A204.1 (cell line): ENCODE results near the gene LEMD3.

ENCODE experiments used
- FAIRE-seq: peaks from 2 replicates; lab custom pipeline; 2012; peaks lifted over from hg19 to GRCh38; lab: Jason Lieb, UNC

The LEMD3 gene

GRCh38 chr12:65169320-65170208 is at the start of gene LEMD3:
Gene LEMD3 (plus strand): TSS chr12:65169583. CDS start chr12:65169597, 14 bp downstream.
- no peak for FAIRE-seq

DNA sequence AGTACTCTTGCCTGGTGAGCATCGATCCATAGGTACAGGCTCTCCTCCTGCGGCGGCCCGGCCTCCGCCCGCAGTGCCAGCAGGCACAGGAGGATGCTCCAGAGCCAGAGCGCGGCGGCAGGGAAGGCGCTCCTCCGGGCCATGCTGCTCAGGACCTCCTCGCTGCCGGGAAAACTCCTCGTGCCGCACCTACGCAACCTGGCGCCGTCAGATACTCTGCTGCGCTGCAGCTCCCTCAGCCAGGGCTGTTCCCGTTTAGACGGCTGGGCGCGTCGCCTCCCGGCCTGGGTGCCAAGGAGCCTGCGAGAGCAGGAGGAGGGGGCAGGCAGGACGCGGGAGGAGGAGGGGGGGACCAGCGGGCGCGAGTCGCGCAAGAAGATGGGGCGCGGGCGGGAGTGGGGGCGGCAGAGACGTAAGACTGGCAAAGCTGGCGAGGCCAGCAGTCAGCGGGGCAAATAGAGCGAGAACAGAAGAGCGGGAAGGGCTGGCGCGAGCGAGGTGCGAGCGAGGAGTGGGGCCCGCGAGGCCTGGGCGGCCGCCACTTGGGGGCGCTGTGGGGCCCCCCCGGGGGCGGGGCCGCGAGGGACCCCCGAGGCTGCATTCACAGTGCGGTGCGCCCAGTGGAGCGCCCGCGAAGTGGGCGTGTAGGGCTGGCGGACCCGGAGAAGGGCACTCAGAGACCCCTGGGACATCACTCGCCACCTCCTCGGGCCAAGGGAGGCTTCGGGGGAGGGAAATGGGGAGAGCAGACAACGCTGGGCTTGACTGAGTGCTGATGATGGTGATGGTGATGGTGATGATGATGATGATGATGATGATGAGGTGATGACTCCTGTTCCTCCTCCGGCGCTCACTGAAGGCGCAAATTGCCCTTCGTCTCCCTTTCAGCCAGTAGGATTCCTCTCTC is 48.1 kb upstream of the LEMD3 start, which contains the start of gene WIF1:
TSS of gene WIF1 (minus strand) at position 257 of the 907 bp plus-strand sequence. CDS start at position 143, 114 bp downstream.
- no peak for FAIRE-seq

- no peak for FAIRE-seq
Observed at GRCh38 chr12:65121956-65122469, 47.4 kb upstream of the LEMD3 start.

DNA sequence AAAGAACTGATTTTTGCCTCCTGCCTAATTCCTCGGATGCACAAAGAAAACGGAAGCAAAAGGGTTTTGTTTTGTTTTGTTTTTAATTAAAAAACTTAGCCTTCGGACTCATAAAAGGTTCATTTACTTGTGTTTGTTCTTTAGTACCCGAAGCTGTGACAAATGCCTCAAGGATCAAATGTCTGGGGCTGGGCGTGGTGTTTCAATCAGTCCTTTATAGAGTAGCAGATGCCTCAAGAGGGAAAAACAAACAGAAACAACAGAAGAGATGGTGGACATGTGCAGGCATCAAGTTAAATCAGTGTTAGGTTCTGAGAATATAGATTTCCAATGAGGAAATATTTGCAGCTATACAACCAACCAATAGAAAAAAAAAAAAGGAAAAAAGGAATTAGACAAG is 46.7 kb upstream of the LEMD3 start:
- no peak for FAIRE-seq

GRCh38 chr12:65123435-65124063 is 45.8 kb upstream of the LEMD3 start:
- peak; percentile 93 for FAIRE-seq

DNA sequence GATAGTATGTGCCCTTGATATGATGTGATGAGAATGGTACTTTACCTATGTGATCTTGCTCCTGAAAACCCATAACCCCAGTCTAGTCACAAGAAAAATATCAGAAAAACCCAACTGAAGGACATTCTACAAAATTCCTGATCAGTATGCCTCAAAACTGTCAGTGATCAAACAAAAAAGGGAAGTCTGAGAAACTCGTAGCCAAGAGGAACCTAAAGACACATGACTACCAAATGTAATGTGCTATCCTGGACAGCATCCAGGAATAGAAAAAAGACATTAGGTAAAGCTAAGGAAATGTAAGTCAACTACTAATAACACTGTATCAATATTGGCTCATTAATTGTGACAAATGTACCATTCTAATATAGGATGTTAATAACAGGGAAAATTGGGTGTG is 44.1 kb upstream of the LEMD3 start:
- FAIRE-seq: no peak

DNA sequence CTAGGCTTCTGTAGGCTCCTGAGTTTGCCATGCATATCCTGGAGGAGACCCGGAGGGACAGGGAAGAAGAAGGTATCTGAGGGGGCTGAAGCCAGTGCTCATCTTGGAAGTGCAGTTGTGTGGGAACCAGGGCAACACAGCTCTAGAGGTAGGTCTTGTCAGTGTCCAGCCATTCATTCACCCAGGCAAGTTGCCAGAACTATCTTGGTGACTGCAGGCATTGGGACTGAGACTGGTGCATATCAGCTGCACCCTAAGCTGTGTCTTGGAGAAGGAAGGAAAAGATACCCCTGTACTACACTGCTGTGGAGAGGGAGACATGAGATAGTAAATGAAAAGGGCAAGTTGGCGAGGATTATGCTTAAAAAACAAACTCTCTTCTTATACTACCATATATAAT is 43.4 kb upstream of the LEMD3 start:
- FAIRE-seq: no peak

GRCh38 chr12:65126482-65126881 is 42.9 kb upstream of the LEMD3 start:
- no peak for FAIRE-seq

DNA sequence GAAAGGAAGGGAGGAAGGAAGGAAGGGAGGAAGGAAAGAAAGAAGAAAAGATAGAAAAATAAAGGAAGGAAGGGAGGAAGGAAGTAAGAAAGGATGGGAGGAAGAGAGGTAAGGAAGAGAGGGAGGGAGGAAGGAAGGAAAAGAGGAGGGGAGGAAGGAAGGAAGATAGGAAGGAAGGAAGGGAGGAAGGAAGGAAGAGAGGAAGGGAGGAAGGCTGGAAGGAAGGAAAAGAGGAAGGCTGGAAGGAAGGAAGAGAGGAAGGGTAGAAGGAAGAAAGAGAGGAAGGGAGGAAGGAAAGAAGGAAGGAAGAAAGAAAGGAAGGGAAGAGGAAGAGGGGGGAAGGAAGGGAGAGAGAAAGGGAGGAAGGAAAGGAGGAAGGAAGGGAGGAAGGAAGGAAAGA is 35.5 kb upstream of the LEMD3 start:
- FAIRE-seq: no peak

GRCh38 chr12:65139389-65139788 is 30.0 kb upstream of the LEMD3 start:
- FAIRE-seq: no peak

GRCh38 chr12:65140738-65141137 is 28.6 kb upstream of the LEMD3 start:
- FAIRE-seq: no peak

GRCh38 chr12:65147312-65147905 is 22.0 kb upstream of the LEMD3 start:
- FAIRE-seq: no peak

GRCh38 chr12:65152012-65152411 is 17.4 kb upstream of the LEMD3 start:
- FAIRE-seq: no peak

- FAIRE-seq: no peak
Observed at GRCh38 chr12:65152596-65152995, 16.8 kb upstream of the LEMD3 start.

DNA sequence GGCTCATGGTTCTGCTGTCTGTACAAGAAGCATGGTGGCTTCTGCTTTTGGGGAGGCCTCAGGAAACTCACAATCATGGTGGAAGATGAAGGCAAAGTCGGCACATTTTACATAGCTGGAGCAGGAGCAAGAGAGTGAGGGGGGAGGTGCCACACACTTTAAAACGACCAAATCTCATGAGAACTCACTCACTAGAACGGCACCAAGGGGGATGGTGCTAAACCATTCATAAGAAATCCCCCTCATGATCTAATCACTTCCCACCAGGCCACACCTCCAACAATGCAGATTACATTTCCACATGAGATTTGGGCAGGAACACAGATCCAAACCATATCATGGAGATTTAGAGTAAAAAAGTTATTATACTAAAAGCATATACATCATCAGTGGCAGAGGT is 13.6 kb upstream of the LEMD3 start:
- no peak for FAIRE-seq

GRCh38 chr12:65156366-65156841 is 13.0 kb upstream of the LEMD3 start:
- no peak for FAIRE-seq

DNA sequence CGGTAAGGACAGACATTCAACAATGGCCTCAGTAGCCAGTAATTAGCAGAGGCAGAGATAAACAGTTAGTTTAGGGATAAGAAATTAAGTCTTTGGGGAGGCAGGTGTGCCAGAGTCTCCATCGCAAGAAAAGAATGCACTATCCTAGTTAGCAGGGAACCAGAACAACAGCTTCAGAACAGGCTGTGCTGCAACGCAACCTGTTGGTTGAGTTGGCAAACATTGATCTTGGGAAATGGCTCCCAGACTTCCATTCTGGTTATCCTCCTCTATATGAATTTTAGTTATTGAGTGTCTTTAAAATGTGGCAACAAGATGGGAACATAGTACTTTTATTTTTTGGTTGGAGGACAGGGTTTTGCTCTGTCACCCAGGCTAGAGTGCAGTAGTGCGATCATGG is 12.3 kb upstream of the LEMD3 start:
- no peak for FAIRE-seq

DNA sequence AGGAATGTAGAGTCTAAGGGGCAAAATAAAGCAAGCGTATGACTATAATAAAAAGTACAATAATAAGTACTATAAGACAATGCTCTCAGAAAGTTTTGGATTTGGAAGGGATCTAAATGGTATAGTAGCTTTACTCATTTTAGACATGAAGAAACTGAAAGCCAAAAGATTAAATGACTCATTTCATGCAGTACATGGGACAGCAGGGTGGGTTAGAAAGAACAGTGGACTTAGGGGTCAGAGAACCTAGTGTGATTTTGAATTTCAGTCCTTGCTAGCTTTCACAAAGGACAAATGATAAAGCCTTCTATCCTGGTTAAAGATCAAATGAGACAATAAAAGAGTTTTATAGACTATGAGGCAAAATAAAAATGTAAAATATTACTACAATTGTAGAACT is 6.8 kb upstream of the LEMD3 start:
- FAIRE-seq: no peak

DNA sequence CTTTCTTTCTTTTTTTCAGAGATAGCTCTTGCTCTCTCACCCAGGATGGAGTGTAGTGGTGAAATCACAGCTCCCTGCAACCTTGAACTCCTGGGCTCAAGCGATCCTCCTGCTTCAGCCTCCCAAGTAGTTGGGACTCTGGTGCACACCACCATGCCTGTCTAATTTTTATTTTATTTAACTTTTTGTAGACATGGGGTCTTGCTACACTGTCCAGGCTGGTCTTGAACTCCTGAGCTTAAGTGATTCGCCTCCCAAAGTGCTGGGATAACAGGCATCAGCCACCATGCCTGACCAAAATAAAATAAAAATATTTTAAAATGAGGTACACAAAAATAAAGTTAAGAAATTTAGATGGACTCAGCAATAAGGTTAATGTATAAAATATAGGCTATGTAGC is 5.1 kb upstream of the LEMD3 start:
- FAIRE-seq: no peak

DNA sequence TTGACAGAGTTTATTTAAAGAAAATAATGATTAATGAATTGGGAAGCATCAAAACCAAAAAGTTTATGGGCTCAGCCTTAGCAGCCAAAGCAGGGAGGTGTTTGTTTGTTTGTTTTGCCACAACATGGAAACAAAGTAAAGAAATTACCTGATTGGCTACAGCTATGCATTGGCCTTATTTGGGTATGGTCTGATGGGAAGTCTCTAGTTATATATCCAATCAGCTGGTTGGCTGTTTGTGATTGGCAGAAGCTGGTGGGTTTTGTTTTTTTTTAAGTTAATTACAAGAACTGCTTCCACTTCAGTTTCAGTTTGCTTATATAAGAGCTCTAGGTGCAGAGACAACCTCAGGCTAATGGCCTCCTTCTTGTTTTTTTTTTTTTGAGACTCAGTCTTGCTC is 4.6 kb upstream of the LEMD3 start:
- no peak for FAIRE-seq

GRCh38 chr12:65168681-65169319 is 583 bp upstream of the LEMD3 start:
- no peak for FAIRE-seq
